DOHH2 (cell line): ENCODE data around the gene CMTM3.

Source experiments
- H3F3A ChIP-seq: fragments of 200-600 bp; sonication (generic), shearing (Covaris generic); 2 replicates; pipeline ENCODE4 v1.6.0; 2016; ENCODE audit warnings: antibody characterized with exemption, mild to moderate bottlenecking; ENCODE audit not compliant: control insufficient read depth, insufficient read depth
- H3K27ac ChIP-seq: fragments of 200-600 bp; sonication (generic); 2 replicates; pipeline ENCODE4 v1.5.1; 2014; ENCODE audit warnings: low read depth, mild to moderate bottlenecking, low read length, moderate library complexity
- H3K27me3 ChIP-seq: fragments of 200-600 bp; sonication (generic); 2 replicates; pipeline ENCODE4 v1.6.1; 2014; ENCODE audit warnings: mild to moderate bottlenecking, low read length, mixed read lengths; ENCODE audit not compliant: control insufficient read depth
- H3K36me3 ChIP-seq: fragments of 200-600 bp; sonication (generic); 2 replicates; pipeline ENCODE4 v1.6.1; 2014; ENCODE audit warnings: mild to moderate bottlenecking, low read length, moderate library complexity, mixed read lengths; ENCODE audit not compliant: control insufficient read depth
- H3K4me1 ChIP-seq: fragments of 200-600 bp; sonication (generic); 2 replicates; pipeline ENCODE4 v1.6.1; 2014; ENCODE audit warnings: mild to moderate bottlenecking, low read length, mixed read lengths; ENCODE audit not compliant: control insufficient read depth
- H3K4me2 ChIP-seq: fragments of 200-600 bp; sonication (generic); 2 replicates; pipeline ENCODE4 v1.6.0; 2014; ENCODE audit warnings: mild to moderate bottlenecking, low read length, moderate library complexity
- H3K4me3 ChIP-seq: fragments of 200-600 bp; sonication (generic); 2 replicates; pipeline ENCODE4 v1.5.1; 2014; ENCODE audit warnings: mild to moderate bottlenecking, low read length, mixed read lengths
- H3K79me2 ChIP-seq: fragments of 200-600 bp; sonication (generic); 2 replicates; pipeline ENCODE4 v1.6.1; 2014; ENCODE audit warnings: mild to moderate bottlenecking, low read length, mixed read lengths; ENCODE audit not compliant: control insufficient read depth
- H3K9me2 ChIP-seq: fragments of 200-600 bp; sonication (generic); replicated peaks from 2 replicates; pipeline ENCODE4 v1.6.1; 2014; ENCODE audit warnings: mild to moderate bottlenecking, low read length, mixed read lengths; ENCODE audit not compliant: control insufficient read depth
- H3K9me3 ChIP-seq: fragments of 200-600 bp; sonication (generic); 2 replicates; pipeline ENCODE4 v1.6.1; 2014; ENCODE audit warnings: antibody characterized with exemption, low read length, mixed read lengths; ENCODE audit not compliant: control insufficient read depth, insufficient read depth
- H4K20me1 ChIP-seq: fragments of 200-600 bp; sonication (generic); 2 replicates; pipeline ENCODE4 v1.6.0; 2014; ENCODE audit warnings: low read depth, mild to moderate bottlenecking, antibody characterized with exemption, low read length, moderate library complexity; ENCODE audit not compliant: control insufficient read depth, insufficient read depth
- CTCF ChIP-seq: fragments of 200-600 bp; sonication (generic); IDR thresholded peaks from one replicate; pipeline ENCODE4 v1.5.1; 2014; ENCODE audit warnings: antibody characterized with exemption, mild to moderate bottlenecking, low read depth, low read length; ENCODE audit not compliant: poor library complexity, severe bottlenecking
- EZH2phosphoT487 ChIP-seq: fragments of 200-600 bp; sonication (generic); IDR thresholded peaks from 2 replicates; pipeline ENCODE4 v1.6.1; 2017; ENCODE audit warnings: borderline replicate concordance, mild to moderate bottlenecking, antibody characterized with exemption, low read length, moderate library complexity, mixed read lengths

CMTM3 gene

GRCh38 chr16:66616592-66616991 lies 12.1 kb downstream of the CMTM3 start:
- Histone ChIP-seq H3K27ac (no peak overlapping the region), H3K79me2 (no peaks in the 10 kb centered on the region), H3K27me3 (no peaks in the 10 kb centered on the region), H3K9me3 (no peaks in the 10 kb centered on the region), H3K4me1 (peaks cover 34% of the 10 kb centered on the region), H3K36me3 (peaks cover 10% of the 10 kb centered on the region), H3K4me3 (no peak overlapping the region), H4K20me1 (no peaks in the 10 kb centered on the region; the same call in 1 of the 2 replicates), H3F3A (no peaks in the 10 kb centered on the region), H3K9me2 (no peaks in the 10 kb centered on the region), H3K4me2 (no peak overlapping the region)
- TF ChIP-seq EZH2phosphoT487 (no peak), CTCF (no peak)

GRCh38 chr16:66617010-66617434 lies 12.5 kb downstream of the CMTM3 start:
- H3K27me3 ChIP-seq = no peaks in the 10 kb centered on the region
- H3K9me3 ChIP-seq = no peaks in the 10 kb centered on the region

GRCh38 chr16:66617728-66618127 lies 13.2 kb downstream of the CMTM3 start:
- H3K9me2 ChIP-seq = no peaks in the 10 kb centered on the region
- peaks cover 34% of the 10 kb centered on the region for H3K4me1 ChIP-seq
- H3K27ac ChIP-seq = no peak overlapping the region
- H3F3A ChIP-seq = no peaks in the 10 kb centered on the region
- H4K20me1 ChIP-seq = no peaks in the 10 kb centered on the region; the same call in 1 of the 2 replicates
- no peaks in the 10 kb centered on the region for H3K27me3 ChIP-seq
- no peak overlapping the region for H3K4me2 ChIP-seq
- H3K4me3 ChIP-seq = no peak overlapping the region
- TF ChIP-seq EZH2phosphoT487 = no peak
- no peak for TF ChIP-seq CTCF
- H3K9me3 ChIP-seq = no peaks in the 10 kb centered on the region
- no peaks in the 10 kb centered on the region for H3K79me2 ChIP-seq
- peaks cover 6% of the 10 kb centered on the region for H3K36me3 ChIP-seq

More at GRCh38 chr16:66617010-66617434, 12.5 kb downstream of the CMTM3 start:
- TF ChIP-seq CTCF = no peak
- Histone ChIP-seq H3K27ac (no peak overlapping the region), H3K79me2 (no peaks in the 10 kb centered on the region), H3K9me2 (no peaks in the 10 kb centered on the region), H3K4me1 (peaks cover 34% of the 10 kb centered on the region), H4K20me1 (no peaks in the 10 kb centered on the region; the same call in 1 of the 2 replicates), H3K4me2 (no peak overlapping the region), H3K36me3 (peaks cover 10% of the 10 kb centered on the region), H3K4me3 (no peak overlapping the region), H3F3A (no peaks in the 10 kb centered on the region)
